ENCODE measurements around the gene EVI2A.

The EVI2A gene

DNA sequence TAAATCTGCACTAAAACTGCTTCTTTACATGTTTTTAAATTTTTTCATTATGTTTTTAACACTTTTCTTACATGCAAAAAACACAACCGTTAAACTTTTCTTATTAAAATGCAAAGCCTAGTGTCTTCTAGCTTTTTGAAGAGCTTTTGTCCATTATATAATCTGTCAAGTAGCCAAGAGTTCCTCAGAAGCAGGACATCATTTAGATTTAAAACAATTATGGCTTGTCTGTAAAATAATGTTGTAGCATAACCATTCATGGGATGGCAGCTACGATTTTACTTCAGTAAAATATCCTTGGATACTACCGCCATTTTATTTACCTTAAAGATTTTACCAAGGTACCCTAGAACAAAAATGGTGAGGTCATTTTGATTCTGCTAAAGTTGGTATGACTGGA lies 27.2 kb downstream of the EVI2A start:
- H3K9me3 ChIP-seq (ENCODE audit: insufficient read depth, low read length), result no peaks in the 10 kb centered on the region
- H3K4me3 ChIP-seq (ENCODE audit: insufficient read depth, low read length, poor library complexity, severe bottlenecking), result no peak overlapping the region
- TF ChIP-seq, protein P1, sequence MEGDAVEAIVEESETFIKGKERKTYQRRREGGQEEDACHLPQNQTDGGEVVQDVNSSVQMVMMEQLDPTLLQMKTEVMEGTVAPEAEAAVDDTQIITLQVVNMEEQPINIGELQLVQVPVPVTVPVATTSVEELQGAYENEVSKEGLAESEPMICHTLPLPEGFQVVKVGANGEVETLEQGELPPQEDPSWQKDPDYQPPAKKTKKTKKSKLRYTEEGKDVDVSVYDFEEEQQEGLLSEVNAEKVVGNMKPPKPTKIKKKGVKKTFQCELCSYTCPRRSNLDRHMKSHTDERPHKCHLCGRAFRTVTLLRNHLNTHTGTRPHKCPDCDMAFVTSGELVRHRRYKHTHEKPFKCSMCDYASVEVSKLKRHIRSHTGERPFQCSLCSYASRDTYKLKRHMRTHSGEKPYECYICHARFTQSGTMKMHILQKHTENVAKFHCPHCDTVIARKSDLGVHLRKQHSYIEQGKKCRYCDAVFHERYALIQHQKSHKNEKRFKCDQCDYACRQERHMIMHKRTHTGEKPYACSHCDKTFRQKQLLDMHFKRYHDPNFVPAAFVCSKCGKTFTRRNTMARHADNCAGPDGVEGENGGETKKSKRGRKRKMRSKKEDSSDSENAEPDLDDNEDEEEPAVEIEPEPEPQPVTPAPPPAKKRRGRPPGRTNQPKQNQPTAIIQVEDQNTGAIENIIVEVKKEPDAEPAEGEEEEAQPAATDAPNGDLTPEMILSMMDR (IDR thresholded peaks at IDR 0.05; ENCODE audit: insufficient read depth, low read length, poor library complexity, severe bottlenecking), result no peak
- TF ChIP-seq EZH2phosphoT487 (conservative IDR thresholded peaks at IDR 0.05; ENCODE audit: low read length), result no peak
- no peaks in the 10 kb centered on the region for H3K79me2 ChIP-seq (ENCODE audit: insufficient read depth, low read length)
- no peaks in the 10 kb centered on the region for H4K20me1 ChIP-seq (ENCODE audit: low read depth, low read length)
- no peaks in the 10 kb centered on the region for H3K9me2 ChIP-seq (replicated peaks; ENCODE audit: insufficient read depth, low read length)
- no peaks in the 10 kb centered on the region for H3F3A ChIP-seq (ENCODE audit: insufficient read depth)
- H3K27me3 ChIP-seq (ENCODE audit: low read length), result no peaks in the 10 kb centered on the region
- no peak overlapping the region for H3K27ac ChIP-seq (ENCODE audit: low read depth, low read length)
- no peak overlapping the region for H3K9ac ChIP-seq (ENCODE audit: low read length)
- H3K4me2 ChIP-seq (ENCODE audit: low read depth, low read length, poor library complexity, severe bottlenecking), result no peak overlapping the region
- no peaks in the 10 kb centered on the region for H3K36me3 ChIP-seq (ENCODE audit: low read length)
- no peak overlapping the region for H2AFZ ChIP-seq (ENCODE audit: low read depth, low read length, severe bottlenecking)

DNA sequence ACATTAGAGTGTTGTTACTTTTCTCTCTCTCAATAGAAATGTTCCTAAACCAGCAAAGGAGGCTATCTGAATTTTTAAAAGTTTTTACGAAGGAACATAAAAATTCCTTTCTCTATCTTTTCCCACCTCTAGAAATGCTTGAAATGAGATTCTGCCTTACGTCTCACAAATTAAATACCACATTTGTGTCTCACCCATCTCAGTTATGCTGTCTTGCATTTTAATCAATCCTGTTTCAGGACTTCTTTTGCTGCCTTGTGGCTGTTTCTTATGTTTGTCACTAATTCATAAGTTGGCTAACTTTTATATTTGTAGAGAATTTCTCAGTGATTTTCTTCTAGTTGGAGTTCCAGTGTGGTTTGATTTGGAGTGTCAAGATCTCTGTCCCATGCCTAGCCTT lies 27.8 kb downstream of the EVI2A start:
- TF ChIP-seq EZH2phosphoT487 (conservative IDR thresholded peaks at IDR 0.05; ENCODE audit: low read length), result no peak
- TF ChIP-seq, protein P1 (IDR thresholded peaks at IDR 0.05; ENCODE audit: insufficient read depth, low read length, poor library complexity, severe bottlenecking), result no peak
- Histone ChIP-seq H3K4me2 (ENCODE audit: low read depth, low read length, poor library complexity, severe bottlenecking) (no peak overlapping the region), H3K9me3 (ENCODE audit: insufficient read depth, low read length) (no peaks in the 10 kb centered on the region), H3K9me2 (replicated peaks; ENCODE audit: insufficient read depth, low read length) (no peaks in the 10 kb centered on the region), H3K4me3 (ENCODE audit: insufficient read depth, low read length, poor library complexity, severe bottlenecking) (no peak overlapping the region), H3K27me3 (ENCODE audit: low read length) (no peaks in the 10 kb centered on the region), H3K36me3 (ENCODE audit: low read length) (no peaks in the 10 kb centered on the region), H4K20me1 (ENCODE audit: low read depth, low read length) (no peaks in the 10 kb centered on the region), H2AFZ (ENCODE audit: low read depth, low read length, severe bottlenecking) (no peak overlapping the region), H3K27ac (ENCODE audit: low read depth, low read length) (no peak overlapping the region), H3K79me2 (ENCODE audit: insufficient read depth, low read length) (no peaks in the 10 kb centered on the region), H3F3A (ENCODE audit: insufficient read depth) (no peaks in the 10 kb centered on the region), H3K9ac (ENCODE audit: low read length) (no peak overlapping the region)

DNA sequence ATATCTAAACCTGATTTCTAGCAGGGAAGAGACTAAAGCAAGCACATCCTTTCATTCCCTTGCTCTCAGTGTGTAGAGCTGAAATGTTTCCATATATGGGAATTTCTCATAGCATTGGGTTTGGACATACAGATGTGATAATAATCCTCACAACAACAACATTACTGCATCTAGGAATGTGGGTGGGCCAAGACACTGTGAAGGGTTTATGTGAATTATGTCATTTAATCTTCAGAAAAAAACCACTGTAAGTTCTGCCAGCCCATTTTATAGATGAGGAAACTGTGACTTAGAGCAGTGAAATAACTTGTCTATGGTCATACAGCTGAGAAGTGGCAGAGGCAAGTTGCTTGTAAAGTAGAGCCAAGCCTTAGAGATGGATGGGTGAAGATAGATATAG lies 29.6 kb downstream of the EVI2A start:
- no peaks in the 10 kb centered on the region for H3K79me2 ChIP-seq (ENCODE audit: insufficient read depth, low read length)
- H4K20me1 ChIP-seq (ENCODE audit: low read depth, low read length), result no peaks in the 10 kb centered on the region
- no peak overlapping the region for H3K4me2 ChIP-seq (ENCODE audit: low read depth, low read length, poor library complexity, severe bottlenecking)
- H3F3A ChIP-seq (ENCODE audit: insufficient read depth), result no peaks in the 10 kb centered on the region
- H3K27ac ChIP-seq (ENCODE audit: low read depth, low read length), result no peak overlapping the region
- no peak overlapping the region for H2AFZ ChIP-seq (ENCODE audit: low read depth, low read length, severe bottlenecking)
- no peak overlapping the region for H3K4me3 ChIP-seq (ENCODE audit: insufficient read depth, low read length, poor library complexity, severe bottlenecking)
- no peaks in the 10 kb centered on the region for H3K27me3 ChIP-seq (ENCODE audit: low read length)
- H3K36me3 ChIP-seq (ENCODE audit: low read length), result no peaks in the 10 kb centered on the region
- TF ChIP-seq EZH2phosphoT487 (conservative IDR thresholded peaks at IDR 0.05; ENCODE audit: low read length), result no peak
- TF ChIP-seq, protein P1 (IDR thresholded peaks at IDR 0.05; ENCODE audit: insufficient read depth, low read length, poor library complexity, severe bottlenecking), result no peak
- no peak overlapping the region for H3K9ac ChIP-seq (ENCODE audit: low read length)
- H3K9me3 ChIP-seq (ENCODE audit: insufficient read depth, low read length), result no peaks in the 10 kb centered on the region
- H3K9me2 ChIP-seq (replicated peaks; ENCODE audit: insufficient read depth, low read length), result no peaks in the 10 kb centered on the region

Data from SU-DHL-6 (cell line).